Colonic mucosa (tissue), 4 donors: ENCODE measurements around the gene DMRTC2. TPM values are rescaled to one million over a fixed set of nuclear protein-coding genes. Genes with fewer than 3 reads are reported as not detected.

ENCODE experiments used
- DNase-seq: peaks from one replicate; pipeline ENCODE4 v3.0.0-alpha.2; 2020
- H3K27ac ChIP-seq: fragments of 200-600 bp; one replicate; pipeline ENCODE4 v1.8.0; 2021
- H3K27me3 ChIP-seq: fragments of 200-600 bp; one replicate; pipeline ENCODE4 v1.8.0; 2021
- H3K36me3 ChIP-seq: fragments of 200-600 bp; one replicate; pipeline ENCODE4 v1.8.0; 2021
- H3K4me1 ChIP-seq: fragments of 200-600 bp; one replicate; pipeline ENCODE4 v1.8.0; 2021; ENCODE audit warnings: mild to moderate bottlenecking
- H3K4me3 ChIP-seq: fragments of 200-600 bp; one replicate; pipeline ENCODE4 v1.8.0; 2021
- H3K9ac ChIP-seq, 2 donors: one replicate each; pipeline ENCODE4 v1.7.0; 2013; ENCODE audit warnings: control low read depth in 2 of 2, low read depth in 2 of 2, low read length in 2 of 2
- H3K9me3 ChIP-seq: fragments of 200-600 bp; one replicate; pipeline ENCODE4 v1.8.0; 2021
- intact Hi-C: fragments of 100-400 bp; cut with DNase I; formaldehyde crosslinking; loops from one replicate; pipeline ENCODE4 v1.14.1; 2022
- total RNA-seq, 2 donors: library from RNA; stranded (reverse); fragmentation: NEBNext Ultra II Directional in 1 of 2; extraction: Animal tissue kit (Norgen Biotek cat#: 25700) in 1 of 2; gene quantifications; one replicate each; pipeline ENCODE4 v1.2.1, GENCODE V29; 2021
- TF ChIP-seq, protein P1 (sequence below): fragments of 200-600 bp; IDR thresholded peaks from one replicate; pipeline ENCODE4 v1.8.0; 2022; ENCODE audit warnings: antibody characterized with exemption, mild to moderate bottlenecking
- donor health status: healthy.
- donor health status: DM: no; HTN: no; CAD: no.
- donor health status: DM: no; HTN: no; CAD: no.

Gene DMRTC2
- total RNA-seq, 2 donors from 2014 or later, result not detected

DNA sequence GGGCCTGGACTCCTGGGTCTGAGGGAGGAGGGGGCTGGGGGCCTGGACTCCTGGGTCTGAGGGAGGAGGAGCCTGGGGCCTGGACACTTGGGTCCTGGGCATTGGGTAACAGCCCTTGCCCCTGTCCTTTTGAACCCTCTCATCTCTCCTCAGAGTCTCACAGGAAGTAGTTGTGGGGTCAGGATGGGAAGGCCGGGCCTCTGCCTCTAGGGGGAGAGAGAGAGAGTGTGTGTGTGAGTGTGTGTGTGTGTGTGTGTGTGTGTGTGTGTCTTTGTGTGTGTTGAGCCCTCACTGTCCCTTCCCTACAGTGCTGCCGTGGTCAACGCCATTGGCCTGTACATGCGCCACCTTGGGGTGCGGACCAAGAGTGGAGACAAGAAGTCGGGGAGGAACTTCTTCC lies 49.1 kb downstream of the DMRTC2 start:
- TF ChIP-seq, protein P1, sequence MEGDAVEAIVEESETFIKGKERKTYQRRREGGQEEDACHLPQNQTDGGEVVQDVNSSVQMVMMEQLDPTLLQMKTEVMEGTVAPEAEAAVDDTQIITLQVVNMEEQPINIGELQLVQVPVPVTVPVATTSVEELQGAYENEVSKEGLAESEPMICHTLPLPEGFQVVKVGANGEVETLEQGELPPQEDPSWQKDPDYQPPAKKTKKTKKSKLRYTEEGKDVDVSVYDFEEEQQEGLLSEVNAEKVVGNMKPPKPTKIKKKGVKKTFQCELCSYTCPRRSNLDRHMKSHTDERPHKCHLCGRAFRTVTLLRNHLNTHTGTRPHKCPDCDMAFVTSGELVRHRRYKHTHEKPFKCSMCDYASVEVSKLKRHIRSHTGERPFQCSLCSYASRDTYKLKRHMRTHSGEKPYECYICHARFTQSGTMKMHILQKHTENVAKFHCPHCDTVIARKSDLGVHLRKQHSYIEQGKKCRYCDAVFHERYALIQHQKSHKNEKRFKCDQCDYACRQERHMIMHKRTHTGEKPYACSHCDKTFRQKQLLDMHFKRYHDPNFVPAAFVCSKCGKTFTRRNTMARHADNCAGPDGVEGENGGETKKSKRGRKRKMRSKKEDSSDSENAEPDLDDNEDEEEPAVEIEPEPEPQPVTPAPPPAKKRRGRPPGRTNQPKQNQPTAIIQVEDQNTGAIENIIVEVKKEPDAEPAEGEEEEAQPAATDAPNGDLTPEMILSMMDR, result no peak
- no peaks in the 10 kb centered on the region for H3K27me3 ChIP-seq
- peaks cover 24% of the 10 kb centered on the region for H3K36me3 ChIP-seq
- intact Hi-C loops, result no loop called here
- no peak for DNase-seq
- H3K4me1 ChIP-seq, result no peaks in the 10 kb centered on the region
- no peaks in the 10 kb centered on the region for H3K9me3 ChIP-seq
- no peak overlapping the region for H3K27ac ChIP-seq
- no peak overlapping the region for H3K4me3 ChIP-seq
- H3K9ac ChIP-seq, result no peak overlapping the region

DNA sequence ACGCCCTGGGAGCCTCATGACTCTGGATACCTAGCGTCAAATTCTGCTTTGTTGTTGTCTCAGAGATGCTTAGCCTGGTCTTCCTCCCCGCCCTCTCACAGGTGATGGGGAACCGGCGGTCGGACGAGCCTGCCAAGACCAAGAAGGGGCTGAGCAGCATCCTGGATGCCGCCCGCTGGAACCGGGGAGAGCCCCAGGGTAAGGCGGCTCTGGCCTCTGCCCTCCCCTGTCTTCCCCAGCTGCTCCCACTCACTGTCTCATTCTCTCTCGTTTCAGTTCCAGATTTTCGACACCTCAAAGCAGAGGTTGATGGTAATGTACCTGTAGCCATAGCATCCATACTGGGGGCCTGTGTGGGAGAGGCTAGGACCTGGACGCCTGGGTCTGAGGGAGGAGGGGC lies 49.5 kb downstream of the DMRTC2 start:
- H3K4me1 ChIP-seq, result no peaks in the 10 kb centered on the region
- H3K4me3 ChIP-seq, result no peak overlapping the region
- intact Hi-C loops, result no loop called here
- peaks cover 24% of the 10 kb centered on the region for H3K36me3 ChIP-seq
- H3K27me3 ChIP-seq, result no peaks in the 10 kb centered on the region
- H3K27ac ChIP-seq, result no peak overlapping the region
- DNase-seq, result no peak
- H3K9ac ChIP-seq, result no peak overlapping the region
- no peaks in the 10 kb centered on the region for H3K9me3 ChIP-seq
- TF ChIP-seq, protein P1, result no peak

DNA sequence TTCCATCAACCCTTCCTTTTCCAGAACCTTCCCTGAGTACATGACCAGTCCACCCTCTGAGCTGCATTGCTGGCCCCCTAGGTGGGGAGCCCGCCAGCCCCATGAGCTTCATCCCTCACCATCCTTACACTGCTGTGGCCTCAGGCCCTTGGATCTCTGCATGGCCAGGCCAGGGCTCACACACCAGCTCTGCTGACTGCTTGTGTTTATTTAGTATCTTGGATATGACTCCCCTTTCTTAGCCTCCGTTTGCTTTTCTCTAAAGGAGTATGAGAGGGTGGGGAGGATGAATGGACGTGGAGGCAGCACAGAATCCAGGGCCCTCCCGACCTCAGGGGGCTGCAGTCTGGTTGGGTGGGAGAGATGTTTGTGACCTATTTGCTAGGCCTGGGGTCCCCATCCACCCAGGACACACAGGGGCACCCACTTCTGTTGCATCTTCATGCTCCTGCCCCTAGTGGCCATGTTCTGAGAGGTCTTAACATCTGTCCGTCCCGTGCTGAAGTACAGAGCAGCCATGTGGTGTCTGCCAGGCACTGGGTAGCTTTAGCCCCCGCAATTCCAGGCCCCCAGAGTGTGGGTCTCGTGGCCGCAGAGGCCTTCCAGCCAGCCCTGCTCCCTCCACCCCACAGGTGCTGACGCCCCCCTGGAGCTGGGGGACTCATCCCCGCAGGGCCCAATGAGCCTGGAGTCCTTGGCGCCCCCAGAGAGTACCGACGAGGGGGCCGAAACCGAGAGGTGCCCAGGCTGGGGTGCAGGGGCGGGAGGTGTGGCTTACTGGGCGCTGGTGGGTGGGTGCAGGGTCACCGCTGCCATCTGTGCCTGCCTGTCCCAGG lies 51.1 kb downstream of the DMRTC2 start:
- TF ChIP-seq, protein P1, result no peak
- no peak for DNase-seq
- H3K4me1 ChIP-seq, result no peaks in the 10 kb centered on the region
- no peaks in the 10 kb centered on the region for H3K9me3 ChIP-seq
- peaks cover 23% of the 10 kb centered on the region for H3K36me3 ChIP-seq
- no peak overlapping the region for H3K4me3 ChIP-seq
- no peak overlapping the region for H3K9ac ChIP-seq
- H3K27me3 ChIP-seq, result no peaks in the 10 kb centered on the region
- intact Hi-C loops, result no loop called here
- H3K27ac ChIP-seq, result no peak overlapping the region

DNA sequence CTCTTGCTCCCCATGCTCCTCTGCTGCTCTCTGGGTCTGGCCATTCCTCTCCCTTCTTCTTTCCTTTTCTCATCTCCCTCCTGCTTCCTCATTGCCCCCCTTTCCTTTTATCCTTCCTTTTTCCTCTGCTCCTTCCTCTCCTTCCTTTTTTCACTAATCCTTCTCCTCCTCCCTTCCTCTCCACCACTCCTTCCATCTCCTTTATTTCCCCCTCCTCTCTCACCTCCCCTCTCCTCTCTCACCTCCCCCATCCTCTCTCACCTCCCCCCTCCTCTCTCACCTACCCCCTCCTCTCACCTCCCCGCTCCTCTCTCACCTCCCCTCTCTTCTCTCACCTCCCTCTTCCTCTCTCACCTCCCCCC lies 51.7 kb downstream of the DMRTC2 start:
- TF ChIP-seq, protein P1, result no peak
- peaks cover 23% of the 10 kb centered on the region for H3K36me3 ChIP-seq
- DNase-seq, result no peak

DNA sequence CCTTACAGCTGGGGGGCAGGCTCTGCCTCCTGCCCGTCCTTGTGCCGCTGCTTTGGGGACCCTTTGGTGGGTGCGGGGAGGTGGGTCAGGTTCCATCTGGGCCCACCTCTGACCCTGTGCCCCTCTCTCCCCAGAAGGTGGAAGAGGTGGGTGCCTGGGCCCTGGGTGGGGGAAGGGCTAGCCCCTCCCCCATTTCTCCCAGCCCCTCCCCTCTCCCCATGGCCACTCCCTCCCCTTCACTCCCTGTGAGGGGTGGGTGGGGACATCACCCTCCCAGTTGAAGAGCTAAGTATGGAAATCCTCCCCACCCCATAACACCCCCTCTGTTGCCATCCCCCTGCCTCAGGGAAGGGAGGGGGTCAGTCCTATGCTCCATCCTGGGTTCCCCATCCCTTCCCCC lies 52.3 kb downstream of the DMRTC2 start:
- intact Hi-C loops, result no loop called here
- Histone ChIP-seq H3K9me3 (no peaks in the 10 kb centered on the region), H3K27me3 (no peaks in the 10 kb centered on the region), H3K9ac (no peak overlapping the region), H3K27ac (no peak overlapping the region), H3K36me3 (peaks cover 27% of the 10 kb centered on the region), H3K4me1 (no peaks in the 10 kb centered on the region), H3K4me3 (no peak overlapping the region)
- TF ChIP-seq, protein P1, result no peak
- no peak for DNase-seq

More for the DNA sequence above, 51.7 kb downstream of the DMRTC2 start:
- no peak overlapping the region for H3K9ac ChIP-seq
- H3K9me3 ChIP-seq, result no peaks in the 10 kb centered on the region
- no peaks in the 10 kb centered on the region for H3K27me3 ChIP-seq
- no peak overlapping the region for H3K4me3 ChIP-seq
- H3K4me1 ChIP-seq, result no peaks in the 10 kb centered on the region
- intact Hi-C loops, result no loop called here
- H3K27ac ChIP-seq, result no peak overlapping the region
